ENCODE measurements around the gene FFAR4.

- TF ChIP-seq POLR2A (IDR thresholded peaks at IDR 0.05; ENCODE audit: low read depth, low read length) (no peak), POLR2AphosphoS5 (IDR thresholded peaks at IDR 0.05; ENCODE audit: low read depth, low read length) (no peak)
These were observed 29.1 kb downstream of the FFAR4 start for GRCh38 chr10:93595378-93596161.

All from GM12892 (cell line).